Osteocyte (in vitro differentiated cells): Measurements from ENCODE around the gene PSD. TPM values are rescaled to one million over a fixed set of nuclear protein-coding genes. Genes with fewer than 3 reads are reported as not detected.
A peak's percentile ranks its signal among the peaks of the same experiment; 100 is the strongest.

ENCODE experiments used
- DNase-seq: peaks from one replicate; pipeline ENCODE4 v3.0.0; 2021; ENCODE audit warnings: mixed read lengths; ENCODE audit not compliant: unreplicated experiment; ENCODE audit errors: extremely low spot score
- H3K27ac Mint-ChIP-seq: one replicate; pipeline ENCODE4 v1.8.0; 2021; ENCODE audit warnings: mild to moderate bottlenecking, mixed read lengths; ENCODE audit not compliant: unreplicated experiment
- H3K27me3 Mint-ChIP-seq: one replicate; pipeline ENCODE4 v1.8.0; 2021; ENCODE audit warnings: mixed read lengths; ENCODE audit not compliant: unreplicated experiment
- H3K36me3 Mint-ChIP-seq: one replicate; pipeline ENCODE4 v1.8.0; 2021; ENCODE audit warnings: mixed read lengths; ENCODE audit not compliant: unreplicated experiment
- H3K4me1 Mint-ChIP-seq: one replicate; pipeline ENCODE4 v1.8.0; 2021; ENCODE audit warnings: mixed read lengths; ENCODE audit not compliant: unreplicated experiment
- H3K4me3 Mint-ChIP-seq: one replicate; pipeline ENCODE4 v1.8.0; 2021; ENCODE audit warnings: mild to moderate bottlenecking, moderate library complexity, mixed read lengths; ENCODE audit not compliant: unreplicated experiment
- H3K9me3 Mint-ChIP-seq: one replicate; pipeline ENCODE4 v1.8.0; 2021; ENCODE audit warnings: mixed read lengths; ENCODE audit not compliant: unreplicated experiment
- CTCF ChIP-seq: fragments of 200-600 bp; sonication (generic); IDR thresholded peaks from 2 replicates; pipeline ENCODE4 v1.5.0; 2021; ENCODE audit warnings: antibody characterized with exemption, mild to moderate bottlenecking, moderate library complexity
- total RNA-seq: library from RNA; stranded (reverse); gene quantifications from 2 replicates; pipeline ENCODE4 v1.2.1, GENCODE V29; 2021

The PSD gene
- total RNA-seq, 1 donor from 2014 or later, result 1.8 TPM

DNA sequence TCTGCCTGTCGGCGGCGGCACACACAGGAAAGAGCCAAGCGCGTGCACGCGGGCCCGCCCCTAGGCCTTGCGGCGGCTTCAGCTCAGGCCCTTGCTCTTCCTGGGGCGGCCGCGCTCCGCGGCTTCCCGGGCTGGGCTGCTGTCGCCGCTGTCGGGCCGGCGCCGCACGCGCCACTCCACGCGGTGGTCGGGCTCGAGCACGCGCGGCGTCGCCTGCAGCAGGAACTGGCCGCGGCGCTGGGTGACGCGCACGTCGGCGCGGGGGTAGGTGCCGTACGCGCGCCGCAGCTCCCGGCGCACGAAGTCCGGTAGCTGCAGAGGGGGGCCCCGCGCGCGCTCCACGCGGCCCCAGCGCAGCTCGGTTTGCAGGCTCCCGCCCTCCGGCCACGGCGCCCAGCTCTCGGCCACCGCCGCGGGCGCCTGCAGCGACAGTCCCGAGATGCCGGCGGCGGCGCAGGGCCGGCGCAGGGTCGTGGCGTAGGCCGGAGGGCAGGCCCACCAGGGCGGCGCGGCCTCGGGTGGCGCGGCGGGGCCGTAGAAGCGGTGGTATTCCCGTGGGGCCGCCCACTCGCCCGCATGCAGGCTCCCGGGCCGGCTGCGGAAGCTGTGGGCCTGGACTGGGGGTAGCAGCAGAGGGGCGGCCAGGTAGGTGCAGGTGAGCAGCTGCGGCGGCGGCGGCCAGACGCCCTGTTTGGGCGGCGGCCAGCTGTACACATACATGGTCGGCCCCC, 32.0 kb upstream of the PSD start:
- Mint-ChIP-seq H3K4me1 (peaks cover 10% of the 10 kb centered on the region), H3K27me3 (no peaks in the 10 kb centered on the region), H3K27ac (peak overlapping the region; percentile 64), H3K4me3 (peak overlapping the region; percentile 87), H3K9me3 (no peaks in the 10 kb centered on the region), H3K36me3 (no peaks in the 10 kb centered on the region)
- no peak for TF ChIP-seq CTCF
- peak; percentile 88 for DNase-seq

DNA sequence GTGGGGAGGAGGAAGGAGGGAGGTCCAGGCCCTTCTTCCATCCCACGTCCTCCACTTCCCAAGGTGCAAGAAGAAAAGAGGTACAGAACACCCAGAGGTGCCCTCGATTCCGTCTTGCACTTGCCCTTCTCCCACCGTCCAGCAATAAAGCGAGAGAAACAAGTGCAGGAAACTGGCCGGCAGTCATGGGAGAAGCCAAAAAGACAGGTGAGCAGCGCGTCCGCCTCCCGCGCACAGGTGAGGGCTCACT, 31.5 kb upstream of the PSD start:
- H3K27me3 Mint-ChIP-seq, result no peaks in the 10 kb centered on the region
- H3K4me3 Mint-ChIP-seq, result peak overlapping the region; percentile 87
- no peaks in the 10 kb centered on the region for H3K36me3 Mint-ChIP-seq
- H3K9me3 Mint-ChIP-seq, result no peaks in the 10 kb centered on the region
- H3K4me1 Mint-ChIP-seq, result peaks cover 10% of the 10 kb centered on the region
- H3K27ac Mint-ChIP-seq, result peak overlapping the region; percentile 64
- no peak for DNase-seq
- TF ChIP-seq CTCF, result no peak

DNA sequence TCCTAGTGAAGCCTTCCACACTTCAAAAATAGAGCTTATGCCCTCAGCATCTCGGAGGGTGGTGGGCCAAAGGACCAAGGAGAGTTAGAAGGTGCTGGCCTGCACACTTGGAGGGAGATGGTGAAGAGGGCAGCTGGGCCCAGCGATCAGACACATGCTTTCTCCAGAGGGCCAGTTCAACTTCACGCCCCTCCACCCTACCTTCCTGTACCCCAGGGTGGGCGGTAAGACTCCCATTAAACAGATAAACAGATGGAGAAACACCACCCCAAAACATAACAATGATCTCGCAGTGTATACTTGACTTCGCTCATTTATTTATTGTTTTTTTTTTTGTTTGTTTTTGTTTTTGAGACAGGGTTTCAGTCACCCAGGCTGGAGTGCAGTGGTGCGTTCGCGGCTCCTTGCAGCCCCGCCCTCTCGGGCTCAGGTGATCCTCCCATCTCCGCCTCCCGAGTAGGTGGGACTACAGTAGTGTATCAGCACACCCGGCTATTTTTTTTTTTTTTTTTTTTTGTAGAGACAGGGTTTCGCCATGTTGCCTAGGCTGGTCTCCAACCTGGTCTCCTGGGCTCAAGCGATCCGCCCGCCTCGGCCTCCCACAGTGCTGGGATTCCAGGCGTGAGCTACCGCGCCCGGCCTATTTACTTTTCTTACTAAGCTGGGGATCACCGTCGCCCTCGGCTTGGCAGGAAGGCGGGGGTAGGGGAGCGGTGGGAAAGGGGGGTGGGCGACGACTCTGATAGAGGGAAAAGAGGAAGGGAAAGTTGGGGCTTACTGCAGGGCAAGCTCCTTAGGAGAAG, 30.9 kb upstream of the PSD start:
- Mint-ChIP-seq H3K4me3 (peak overlapping the region; percentile 87), H3K27ac (peak overlapping the region; percentile 64), H3K9me3 (no peaks in the 10 kb centered on the region), H3K27me3 (no peaks in the 10 kb centered on the region), H3K36me3 (no peaks in the 10 kb centered on the region), H3K4me1 (peaks cover 10% of the 10 kb centered on the region)
- no peak for TF ChIP-seq CTCF
- DNase-seq, result no peak

DNA sequence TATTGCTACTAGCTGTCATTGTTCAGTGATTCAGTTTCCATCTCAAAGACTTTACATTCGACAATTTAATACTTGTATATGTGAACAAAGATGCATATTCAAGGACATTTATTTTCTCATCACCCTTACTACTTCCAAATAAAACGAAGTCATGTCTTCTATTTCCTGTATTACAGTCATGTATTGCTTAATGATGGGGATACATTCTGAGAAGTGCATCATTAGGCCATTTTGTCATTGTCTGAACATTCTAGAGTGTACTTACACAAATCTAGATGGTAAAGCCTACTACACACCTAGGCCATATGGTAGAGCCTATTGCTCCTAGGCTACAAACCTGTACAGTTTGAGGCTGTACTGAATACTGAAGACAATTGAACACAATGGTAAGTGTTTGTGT, 26.3 kb upstream of the PSD start:
- no peak overlapping the region for H3K27ac Mint-ChIP-seq
- H3K4me1 Mint-ChIP-seq, result peaks cover 5% of the 10 kb centered on the region
- H3K4me3 Mint-ChIP-seq, result no peak overlapping the region
- no peaks in the 10 kb centered on the region for H3K9me3 Mint-ChIP-seq
- no peaks in the 10 kb centered on the region for H3K36me3 Mint-ChIP-seq
- DNase-seq, result no peak
- TF ChIP-seq CTCF, result no peak
- H3K27me3 Mint-ChIP-seq, result peaks cover 9% of the 10 kb centered on the region

DNA sequence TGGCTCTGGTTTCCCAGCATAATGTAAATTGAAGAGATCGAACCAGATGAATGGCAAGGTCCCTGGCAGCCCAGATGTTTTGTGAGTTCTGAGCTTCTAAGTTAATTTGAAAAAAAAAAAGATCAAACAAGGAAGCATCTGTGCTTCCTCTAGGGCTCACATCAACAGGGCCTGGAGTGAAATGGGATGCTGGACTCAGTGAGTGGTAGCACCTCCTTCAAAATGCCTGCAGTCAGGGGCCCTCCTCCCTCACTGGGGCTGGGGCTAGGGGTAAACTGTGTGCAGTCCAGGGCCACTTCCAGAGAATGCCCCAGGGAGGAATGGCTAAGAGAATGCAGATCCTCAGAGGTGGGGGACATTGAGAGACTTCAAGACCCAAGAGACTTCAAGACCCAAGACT, 19.8 kb upstream of the PSD start:
- Mint-ChIP-seq H3K4me3 (no peak overlapping the region), H3K4me1 (peaks cover 9% of the 10 kb centered on the region), H3K27ac (no peak overlapping the region), H3K36me3 (no peaks in the 10 kb centered on the region), H3K9me3 (no peaks in the 10 kb centered on the region), H3K27me3 (peaks cover 20% of the 10 kb centered on the region)
- DNase-seq, result no peak
- no peak for TF ChIP-seq CTCF
